SU-DHL-6 (cell line): Measurements from ENCODE around the gene THAP7.

Experiments used
- EZH2phosphoT487 ChIP-seq: fragments of 200-600 bp; sonication (generic), shearing (Covaris generic); conservative IDR thresholded peaks from 2 replicates; pipeline ENCODE4 v1.6.1; 2018; ENCODE audit warnings: mild to moderate bottlenecking, antibody characterized with exemption, low read length, moderate library complexity, mixed read lengths
- TF ChIP-seq, protein P1 (sequence below): fragments of 200-600 bp; sonication (generic); IDR thresholded peaks from one replicate; pipeline ENCODE4 v1.5.1; 2017; ENCODE audit warnings: antibody characterized with exemption, mild to moderate bottlenecking, low read length, moderate library complexity; ENCODE audit not compliant: insufficient read depth, poor library complexity, severe bottlenecking

DNA sequence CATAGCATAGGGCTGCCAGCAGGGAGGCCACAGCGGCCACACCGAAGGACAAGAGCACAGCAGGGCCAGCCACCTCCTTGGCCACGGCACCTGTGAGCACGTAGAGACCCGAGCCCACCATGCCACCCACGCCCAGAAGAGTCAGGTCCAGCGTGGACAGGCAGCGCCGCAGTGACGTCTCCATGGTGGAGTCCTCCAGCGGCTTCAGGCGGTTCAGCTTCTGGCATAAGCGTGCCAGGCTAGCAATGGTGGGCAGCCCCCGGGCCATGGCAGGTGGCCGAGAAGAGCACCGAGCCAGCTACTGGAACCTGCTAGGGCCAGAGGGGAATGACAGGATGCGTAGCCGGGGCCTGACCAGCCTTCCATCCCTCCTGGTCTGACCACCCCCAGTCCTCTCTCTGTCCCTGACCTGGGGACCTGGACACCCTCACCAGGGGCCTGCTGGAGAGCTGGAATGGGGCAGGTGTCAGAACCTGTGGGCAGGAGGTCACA lies 29.7 kb upstream of the THAP7 start:
- TF ChIP-seq, protein P1, sequence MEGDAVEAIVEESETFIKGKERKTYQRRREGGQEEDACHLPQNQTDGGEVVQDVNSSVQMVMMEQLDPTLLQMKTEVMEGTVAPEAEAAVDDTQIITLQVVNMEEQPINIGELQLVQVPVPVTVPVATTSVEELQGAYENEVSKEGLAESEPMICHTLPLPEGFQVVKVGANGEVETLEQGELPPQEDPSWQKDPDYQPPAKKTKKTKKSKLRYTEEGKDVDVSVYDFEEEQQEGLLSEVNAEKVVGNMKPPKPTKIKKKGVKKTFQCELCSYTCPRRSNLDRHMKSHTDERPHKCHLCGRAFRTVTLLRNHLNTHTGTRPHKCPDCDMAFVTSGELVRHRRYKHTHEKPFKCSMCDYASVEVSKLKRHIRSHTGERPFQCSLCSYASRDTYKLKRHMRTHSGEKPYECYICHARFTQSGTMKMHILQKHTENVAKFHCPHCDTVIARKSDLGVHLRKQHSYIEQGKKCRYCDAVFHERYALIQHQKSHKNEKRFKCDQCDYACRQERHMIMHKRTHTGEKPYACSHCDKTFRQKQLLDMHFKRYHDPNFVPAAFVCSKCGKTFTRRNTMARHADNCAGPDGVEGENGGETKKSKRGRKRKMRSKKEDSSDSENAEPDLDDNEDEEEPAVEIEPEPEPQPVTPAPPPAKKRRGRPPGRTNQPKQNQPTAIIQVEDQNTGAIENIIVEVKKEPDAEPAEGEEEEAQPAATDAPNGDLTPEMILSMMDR: no peak
- TF ChIP-seq EZH2phosphoT487: no peak
